Measurements from ENCODE around the gene AP2A2.

Gene AP2A2

DNA sequence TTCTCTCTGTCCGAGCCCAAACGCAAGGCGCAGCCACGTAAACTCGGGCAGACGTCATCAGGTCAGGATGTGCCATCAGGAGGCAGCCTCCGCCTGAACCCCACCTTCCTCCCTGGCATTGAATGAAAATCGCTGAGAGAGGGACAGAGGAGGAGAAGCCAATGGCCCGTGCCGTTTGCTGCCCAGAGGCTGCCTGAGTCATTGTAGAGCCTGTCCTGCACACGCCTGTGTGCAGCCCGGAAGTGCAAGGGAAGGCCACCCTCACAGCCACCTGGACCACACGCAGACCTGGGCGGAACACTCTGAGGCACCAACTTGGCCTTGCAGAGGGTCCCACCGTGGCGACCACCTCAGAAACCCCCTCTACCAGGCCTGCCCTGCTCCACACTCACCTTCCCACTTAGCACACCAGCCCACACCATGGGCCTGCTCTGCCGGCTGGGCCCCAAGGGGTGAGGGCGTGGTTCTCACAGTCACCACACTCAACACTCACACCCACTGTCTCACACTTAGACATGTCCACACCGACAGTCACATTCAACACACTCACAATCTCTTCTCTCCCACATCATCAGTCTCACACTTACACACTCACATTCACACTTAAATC, 24.1 kb upstream of the AP2A2 start:
- TF ChIP-seq, protein P1, sequence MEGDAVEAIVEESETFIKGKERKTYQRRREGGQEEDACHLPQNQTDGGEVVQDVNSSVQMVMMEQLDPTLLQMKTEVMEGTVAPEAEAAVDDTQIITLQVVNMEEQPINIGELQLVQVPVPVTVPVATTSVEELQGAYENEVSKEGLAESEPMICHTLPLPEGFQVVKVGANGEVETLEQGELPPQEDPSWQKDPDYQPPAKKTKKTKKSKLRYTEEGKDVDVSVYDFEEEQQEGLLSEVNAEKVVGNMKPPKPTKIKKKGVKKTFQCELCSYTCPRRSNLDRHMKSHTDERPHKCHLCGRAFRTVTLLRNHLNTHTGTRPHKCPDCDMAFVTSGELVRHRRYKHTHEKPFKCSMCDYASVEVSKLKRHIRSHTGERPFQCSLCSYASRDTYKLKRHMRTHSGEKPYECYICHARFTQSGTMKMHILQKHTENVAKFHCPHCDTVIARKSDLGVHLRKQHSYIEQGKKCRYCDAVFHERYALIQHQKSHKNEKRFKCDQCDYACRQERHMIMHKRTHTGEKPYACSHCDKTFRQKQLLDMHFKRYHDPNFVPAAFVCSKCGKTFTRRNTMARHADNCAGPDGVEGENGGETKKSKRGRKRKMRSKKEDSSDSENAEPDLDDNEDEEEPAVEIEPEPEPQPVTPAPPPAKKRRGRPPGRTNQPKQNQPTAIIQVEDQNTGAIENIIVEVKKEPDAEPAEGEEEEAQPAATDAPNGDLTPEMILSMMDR (conservative IDR thresholded peaks at IDR 0.05; ENCODE audit: low read length) = no peak
- TF ChIP-seq EZH2phosphoT487 (IDR thresholded peaks at IDR 0.05; ENCODE audit: borderline replicate concordance) = no peak
- Histone ChIP-seq H3K4me1 (ENCODE audit: insufficient read depth, low read length, poor library complexity, severe bottlenecking) (no peaks in the 10 kb centered on the region), H3K4me3 (ENCODE audit: low read length, poor library complexity, severe bottlenecking) (no peak overlapping the region), H4K20me1 (ENCODE audit: insufficient read depth, low read length, poor library complexity, severe bottlenecking) (no peaks in the 10 kb centered on the region), H3K4me2 (ENCODE audit: low read depth, low read length, poor library complexity, severe bottlenecking) (no peak overlapping the region), H3K9me3 (ENCODE audit: insufficient read depth, low read depth, low read length) (no peaks in the 10 kb centered on the region), H3F3A (ENCODE audit: low read depth) (no peaks in the 10 kb centered on the region), H3K9me2 (replicated peaks; ENCODE audit: low read depth, low read length) (no peaks in the 10 kb centered on the region), H3K27me3 (ENCODE audit: insufficient read depth, low read length, poor library complexity, severe bottlenecking) (no peaks in the 10 kb centered on the region), H3K36me3 (ENCODE audit: insufficient read depth, low read length) (peaks cover 44% of the 10 kb centered on the region; the same call in 1 of the 2 replicates), H3K9ac (ENCODE audit: low read depth, low read length, poor library complexity, severe bottlenecking) (no peak overlapping the region), H2AFZ (ENCODE audit: low read length) (no peak overlapping the region), H3K79me2 (ENCODE audit: insufficient read depth, low read length) (no peaks in the 10 kb centered on the region)

DNA sequence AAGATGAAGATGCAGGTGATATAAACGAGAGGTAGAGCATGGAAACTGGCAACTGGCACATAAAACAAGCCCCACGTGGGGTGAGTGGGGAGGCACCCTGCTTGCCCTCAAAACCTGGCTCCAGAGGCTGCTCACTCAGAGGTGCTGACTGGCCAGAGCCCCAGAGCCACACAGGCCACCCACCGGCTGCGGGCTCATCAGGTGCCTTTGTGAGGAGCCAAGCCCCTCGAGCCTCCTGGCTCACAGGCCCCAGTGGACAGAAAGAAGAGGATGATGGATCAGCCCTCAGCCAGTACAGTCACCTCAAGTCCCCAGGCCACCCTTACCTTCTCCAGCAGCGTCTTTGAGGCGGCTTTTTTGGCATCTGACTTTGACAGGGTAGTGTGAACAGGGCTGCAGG, 21.3 kb upstream of the AP2A2 start:
- H2AFZ ChIP-seq (ENCODE audit: low read length) = no peak overlapping the region
- H3K4me2 ChIP-seq (ENCODE audit: low read depth, low read length, poor library complexity, severe bottlenecking) = no peak overlapping the region
- H3K4me1 ChIP-seq (ENCODE audit: insufficient read depth, low read length, poor library complexity, severe bottlenecking) = peaks cover 4% of the 10 kb centered on the region
- peaks cover 18% of the 10 kb centered on the region for H3K79me2 ChIP-seq (ENCODE audit: insufficient read depth, low read length)
- no peaks in the 10 kb centered on the region for H3K9me3 ChIP-seq (ENCODE audit: insufficient read depth, low read depth, low read length)
- H3K36me3 ChIP-seq (ENCODE audit: insufficient read depth, low read length) = peaks cover 37% of the 10 kb centered on the region; the same call in 1 of the 2 replicates
- no peak overlapping the region for H3K4me3 ChIP-seq (ENCODE audit: low read length, poor library complexity, severe bottlenecking)
- TF ChIP-seq, protein P1 (conservative IDR thresholded peaks at IDR 0.05; ENCODE audit: low read length) = no peak
- no peak for TF ChIP-seq EZH2phosphoT487 (IDR thresholded peaks at IDR 0.05; ENCODE audit: borderline replicate concordance)
- no peaks in the 10 kb centered on the region for H3K9me2 ChIP-seq (replicated peaks; ENCODE audit: low read depth, low read length)
- H3K27me3 ChIP-seq (ENCODE audit: insufficient read depth, low read length, poor library complexity, severe bottlenecking) = no peaks in the 10 kb centered on the region
- H3K9ac ChIP-seq (ENCODE audit: low read depth, low read length, poor library complexity, severe bottlenecking) = no peak overlapping the region
- H4K20me1 ChIP-seq (ENCODE audit: insufficient read depth, low read length, poor library complexity, severe bottlenecking) = no peaks in the 10 kb centered on the region
- no peaks in the 10 kb centered on the region for H3F3A ChIP-seq (ENCODE audit: low read depth)

DNA sequence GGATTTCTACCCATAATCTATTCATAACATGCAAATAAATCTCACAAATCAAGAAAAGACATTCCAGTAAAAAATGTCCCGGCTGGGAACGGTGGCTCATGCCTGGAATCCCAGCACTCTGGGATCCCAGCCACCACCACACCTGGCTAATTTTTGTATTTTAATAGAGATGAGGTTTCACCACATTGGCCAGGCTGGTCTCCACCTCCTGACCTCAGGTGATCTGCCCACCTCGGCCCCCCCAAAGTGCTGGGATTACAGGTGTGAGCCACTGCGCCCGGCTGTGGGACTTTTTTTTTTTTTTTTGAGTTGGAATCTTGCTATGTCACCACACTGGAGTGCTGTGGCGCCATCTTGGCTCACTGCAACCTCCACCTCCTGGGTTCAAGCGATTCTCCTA, 19.7 kb upstream of the AP2A2 start:
- peaks cover 23% of the 10 kb centered on the region; the same call in 1 of the 2 replicates for H3K36me3 ChIP-seq (ENCODE audit: insufficient read depth, low read length)
- H3K27me3 ChIP-seq (ENCODE audit: insufficient read depth, low read length, poor library complexity, severe bottlenecking) = no peaks in the 10 kb centered on the region
- H3K79me2 ChIP-seq (ENCODE audit: insufficient read depth, low read length) = peaks cover 30% of the 10 kb centered on the region
- no peak overlapping the region for H3K4me2 ChIP-seq (ENCODE audit: low read depth, low read length, poor library complexity, severe bottlenecking)
- H3K4me1 ChIP-seq (ENCODE audit: insufficient read depth, low read length, poor library complexity, severe bottlenecking) = peaks cover 11% of the 10 kb centered on the region
- H3K9me2 ChIP-seq (replicated peaks; ENCODE audit: low read depth, low read length) = no peaks in the 10 kb centered on the region
- H4K20me1 ChIP-seq (ENCODE audit: insufficient read depth, low read length, poor library complexity, severe bottlenecking) = peaks cover 5% of the 10 kb centered on the region
- H3K9me3 ChIP-seq (ENCODE audit: insufficient read depth, low read depth, low read length) = no peaks in the 10 kb centered on the region
- H3K4me3 ChIP-seq (ENCODE audit: low read length, poor library complexity, severe bottlenecking) = no peak overlapping the region
- H2AFZ ChIP-seq (ENCODE audit: low read length) = no peak overlapping the region
- TF ChIP-seq, protein P1 (conservative IDR thresholded peaks at IDR 0.05; ENCODE audit: low read length) = no peak
- TF ChIP-seq EZH2phosphoT487 (IDR thresholded peaks at IDR 0.05; ENCODE audit: borderline replicate concordance) = no peak
- no peaks in the 10 kb centered on the region for H3F3A ChIP-seq (ENCODE audit: low read depth)
- H3K9ac ChIP-seq (ENCODE audit: low read depth, low read length, poor library complexity, severe bottlenecking) = no peak overlapping the region

Data from Loucy (cell line).